Esophagus muscularis mucosa (tissue), 4 donors: ENCODE data around the gene CERS5.

Experiments
- CTCF ChIP-seq, 3 experiments: fragments of 200-600 bp in 2 of 3; fragments of 450-650 bp in 1 of 3; sonication (generic) in 2 of 3; IDR thresholded peaks; one replicate each; pipeline ENCODE4 v1.5.1; 2017 to 2019; ENCODE audit warnings: antibody characterized with exemption in 3 of 3, mild to moderate bottlenecking in 2 of 3, moderate library complexity in 1 of 3
- EP300 ChIP-seq: sonication (generic); formaldehyde crosslinking; IDR thresholded peaks from one replicate; pipeline ENCODE4 v1.6.1; 2017; ENCODE audit warnings: antibody characterized with exemption
- POLR2A ChIP-seq: fragments of 450-650 bp; IDR thresholded peaks from one replicate; pipeline ENCODE4 v1.6.1; 2017; ENCODE audit warnings: antibody characterized with exemption, moderate library complexity, mild to moderate bottlenecking, low read depth
- POLR2AphosphoS5 ChIP-seq, 2 donors: sonication (generic); formaldehyde crosslinking; IDR thresholded peaks; one replicate each; pipeline ENCODE4 v1.6.1; 2017; ENCODE audit warnings: antibody characterized with exemption in 2 of 2

- TF ChIP-seq CTCF (IDR thresholded peaks at IDR 0.05) (no peak), EP300 (no peak), POLR2AphosphoS5 (IDR thresholded peaks at IDR 0.05) (no peak), POLR2A (no peak)
Observed at GRCh38 chr12:50151047-50151687, 16.0 kb downstream of the CERS5 start.
